ENCODE measurements around the gene MCTP1.

MCTP1 gene

DNA sequence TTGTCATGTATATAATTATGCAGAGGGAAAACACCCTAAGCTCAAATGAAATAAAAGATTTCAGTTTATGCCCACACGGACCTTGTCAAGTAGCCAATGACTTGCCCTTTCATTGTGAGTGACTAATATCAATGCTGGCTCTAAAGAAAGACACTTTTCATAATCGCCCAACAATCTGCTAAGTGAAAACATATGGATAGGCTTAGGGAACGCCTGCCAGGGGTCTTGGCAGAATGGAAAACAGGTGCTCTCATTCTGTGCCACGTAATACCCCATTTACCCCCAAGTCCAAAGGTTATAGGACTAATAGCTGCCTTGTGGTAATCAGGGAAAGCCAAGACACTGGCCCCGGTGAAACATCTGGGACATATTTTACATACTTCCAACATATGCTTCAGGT lies 508.7 kb downstream of the MCTP1 start:
- H3K4me3 ChIP-seq (ENCODE audit: low read depth, low read length) = no peak overlapping the region
- TF ChIP-seq, protein P1, sequence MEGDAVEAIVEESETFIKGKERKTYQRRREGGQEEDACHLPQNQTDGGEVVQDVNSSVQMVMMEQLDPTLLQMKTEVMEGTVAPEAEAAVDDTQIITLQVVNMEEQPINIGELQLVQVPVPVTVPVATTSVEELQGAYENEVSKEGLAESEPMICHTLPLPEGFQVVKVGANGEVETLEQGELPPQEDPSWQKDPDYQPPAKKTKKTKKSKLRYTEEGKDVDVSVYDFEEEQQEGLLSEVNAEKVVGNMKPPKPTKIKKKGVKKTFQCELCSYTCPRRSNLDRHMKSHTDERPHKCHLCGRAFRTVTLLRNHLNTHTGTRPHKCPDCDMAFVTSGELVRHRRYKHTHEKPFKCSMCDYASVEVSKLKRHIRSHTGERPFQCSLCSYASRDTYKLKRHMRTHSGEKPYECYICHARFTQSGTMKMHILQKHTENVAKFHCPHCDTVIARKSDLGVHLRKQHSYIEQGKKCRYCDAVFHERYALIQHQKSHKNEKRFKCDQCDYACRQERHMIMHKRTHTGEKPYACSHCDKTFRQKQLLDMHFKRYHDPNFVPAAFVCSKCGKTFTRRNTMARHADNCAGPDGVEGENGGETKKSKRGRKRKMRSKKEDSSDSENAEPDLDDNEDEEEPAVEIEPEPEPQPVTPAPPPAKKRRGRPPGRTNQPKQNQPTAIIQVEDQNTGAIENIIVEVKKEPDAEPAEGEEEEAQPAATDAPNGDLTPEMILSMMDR (IDR thresholded peaks at IDR 0.05; ENCODE audit: insufficient read depth, low read depth, low read length, missing control alignments) = no peak
- DNase-seq (ENCODE audit: low read depth) = no peak

DNA sequence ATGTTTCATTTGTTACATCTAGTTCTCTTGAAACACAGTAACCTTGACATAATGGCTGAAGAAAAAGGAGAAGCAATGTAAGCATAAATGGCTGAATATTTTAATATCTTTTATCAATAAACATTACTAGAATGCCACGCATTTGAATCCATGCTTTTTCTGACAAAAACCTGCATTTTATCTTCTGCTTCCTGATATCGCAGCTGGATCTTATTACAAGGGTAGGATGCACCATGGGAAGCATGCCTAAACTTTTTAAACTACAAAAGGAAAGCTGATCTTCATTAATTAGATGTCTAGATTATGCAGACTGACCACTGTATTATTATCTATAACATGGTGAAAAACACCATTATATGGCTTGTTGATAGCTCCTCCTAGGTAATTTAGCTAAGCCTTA lies 509.8 kb downstream of the MCTP1 start:
- no peak overlapping the region for H3K4me3 ChIP-seq (ENCODE audit: low read depth, low read length)
- TF ChIP-seq, protein P1 (IDR thresholded peaks at IDR 0.05; ENCODE audit: insufficient read depth, low read depth, low read length, missing control alignments) = no peak
- no peak for DNase-seq (ENCODE audit: low read depth)

DNA sequence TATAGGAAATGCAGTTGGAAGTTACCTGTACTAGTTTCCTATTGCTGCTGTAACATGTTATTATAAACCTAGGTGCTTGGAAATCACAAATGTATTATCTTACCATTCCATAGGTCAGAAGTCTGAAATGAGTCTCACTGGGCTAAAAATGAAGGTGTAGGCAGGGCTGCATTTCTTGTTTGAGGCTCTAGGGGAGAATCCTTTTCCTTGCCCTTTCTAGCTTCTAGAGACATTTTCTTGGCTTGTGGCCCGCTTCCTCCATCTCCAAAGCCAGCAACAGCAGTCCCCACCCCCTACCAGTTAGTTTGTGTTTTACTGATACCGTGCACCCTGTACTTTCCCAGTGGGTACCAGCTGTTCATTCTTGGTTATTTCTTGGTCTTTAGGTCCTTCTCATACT lies 513.2 kb downstream of the MCTP1 start:
- TF ChIP-seq, protein P1 (IDR thresholded peaks at IDR 0.05; ENCODE audit: insufficient read depth, low read depth, low read length, missing control alignments) = no peak
- DNase-seq (ENCODE audit: low read depth) = no peak

DNA sequence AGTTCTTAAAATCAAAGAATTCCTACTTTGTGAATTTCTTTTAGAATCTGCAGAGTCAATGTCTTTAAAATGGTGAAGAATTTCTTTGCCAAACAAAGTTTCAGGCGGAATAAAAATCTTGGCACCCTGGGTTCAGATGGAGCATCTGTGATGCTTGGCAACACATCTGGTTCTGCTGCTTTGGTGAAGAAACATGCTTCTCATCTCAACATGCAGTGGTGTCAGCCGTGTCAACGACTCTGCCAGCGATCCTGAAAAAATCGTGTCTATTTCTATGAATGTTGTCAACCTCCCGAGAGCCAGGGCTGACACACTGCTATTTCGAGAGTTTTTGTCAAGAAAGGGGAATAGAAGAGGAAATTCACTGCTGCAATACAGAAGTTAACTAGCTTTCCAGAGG lies 514.9 kb downstream of the MCTP1 start:
- no peak overlapping the region for H3K4me3 ChIP-seq (ENCODE audit: low read depth, low read length)
- DNase-seq (ENCODE audit: low read depth) = no peak
- TF ChIP-seq, protein P1 (IDR thresholded peaks at IDR 0.05; ENCODE audit: insufficient read depth, low read depth, low read length, missing control alignments) = no peak

More for the DNA sequence above, 513.2 kb downstream of the MCTP1 start:
- no peak overlapping the region for H3K4me3 ChIP-seq (ENCODE audit: low read depth, low read length)

DNA sequence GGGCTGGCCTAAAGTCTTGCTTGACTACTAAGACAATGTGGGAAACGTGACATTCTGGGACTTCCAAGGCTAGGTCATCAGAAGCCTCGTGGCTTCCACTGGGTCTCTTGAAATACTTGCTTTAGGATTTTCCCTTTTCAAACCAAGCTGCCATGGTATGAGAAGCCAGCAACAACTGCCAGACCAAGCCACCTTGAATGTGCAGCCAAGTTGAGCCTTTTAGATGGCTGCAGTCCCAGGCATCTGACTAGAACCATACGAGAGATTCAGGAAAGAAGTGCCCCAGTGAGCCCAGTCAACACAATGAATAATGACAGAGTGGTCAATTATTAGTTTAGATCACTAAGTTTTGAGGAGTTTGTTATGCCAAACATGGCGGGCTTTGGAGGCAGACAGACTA lies 523.1 kb downstream of the MCTP1 start:
- TF ChIP-seq, protein P1 (IDR thresholded peaks at IDR 0.05; ENCODE audit: insufficient read depth, low read depth, low read length, missing control alignments) = no peak
- DNase-seq (ENCODE audit: low read depth) = no peak
- H3K4me3 ChIP-seq (ENCODE audit: low read depth, low read length) = no peak overlapping the region

DNA sequence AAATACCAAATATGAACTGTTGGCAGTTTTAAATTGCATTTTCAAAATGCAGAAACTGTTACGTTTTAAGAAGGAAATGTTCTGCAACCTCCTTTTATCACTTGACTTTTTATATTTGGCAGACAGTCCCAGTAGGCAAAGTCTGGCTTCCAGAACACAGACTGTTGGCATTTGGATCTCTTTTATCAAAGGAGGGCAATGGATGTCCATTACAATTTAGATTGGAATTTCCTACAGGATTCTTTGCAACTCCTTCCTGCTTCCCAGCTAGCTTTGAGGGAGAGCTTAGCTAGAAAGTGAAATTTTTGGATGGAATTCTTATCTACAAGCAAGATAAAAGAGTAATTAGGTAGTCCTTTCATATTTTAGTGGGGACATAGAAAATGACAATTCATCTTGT lies 523.8 kb downstream of the MCTP1 start:
- DNase-seq (ENCODE audit: low read depth) = no peak
- TF ChIP-seq, protein P1 (IDR thresholded peaks at IDR 0.05; ENCODE audit: insufficient read depth, low read depth, low read length, missing control alignments) = no peak
- no peak overlapping the region for H3K4me3 ChIP-seq (ENCODE audit: low read depth, low read length)

DNA sequence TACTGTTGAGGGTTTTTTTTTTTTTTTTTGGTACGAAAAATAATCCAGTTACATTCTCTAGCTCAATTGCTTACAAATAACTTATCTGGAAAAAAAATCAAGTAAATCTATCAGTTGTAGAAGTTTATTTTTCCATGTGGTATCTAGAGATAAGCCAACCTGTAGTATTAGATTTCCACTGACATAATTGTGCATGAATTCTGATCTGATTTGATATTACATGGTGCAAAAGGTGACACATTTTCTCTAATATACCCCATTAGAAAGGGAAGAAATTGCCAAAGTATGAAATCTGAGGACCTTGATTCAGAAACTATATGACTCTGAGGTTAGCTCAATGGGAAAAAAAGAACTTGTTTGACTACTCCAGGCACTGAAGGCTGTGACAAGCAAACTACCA lies 524.9 kb downstream of the MCTP1 start:
- TF ChIP-seq, protein P1 (IDR thresholded peaks at IDR 0.05; ENCODE audit: insufficient read depth, low read depth, low read length, missing control alignments) = no peak
- DNase-seq (ENCODE audit: low read depth) = no peak
- H3K4me3 ChIP-seq (ENCODE audit: low read depth, low read length) = no peak overlapping the region
